ENCODE results near the gene MYL5. TPM values are rescaled to one million over a fixed set of nuclear protein-coding genes. Genes with fewer than 3 reads are reported as not detected.

Gene MYL5
- total and polyA plus RNA-seq, 10 of the 15 experiments (the other 5 are each of a cell fraction or from before 2014, with no cell fraction given): 1.2 to 13.8 (median 7.1) TPM

DNA sequence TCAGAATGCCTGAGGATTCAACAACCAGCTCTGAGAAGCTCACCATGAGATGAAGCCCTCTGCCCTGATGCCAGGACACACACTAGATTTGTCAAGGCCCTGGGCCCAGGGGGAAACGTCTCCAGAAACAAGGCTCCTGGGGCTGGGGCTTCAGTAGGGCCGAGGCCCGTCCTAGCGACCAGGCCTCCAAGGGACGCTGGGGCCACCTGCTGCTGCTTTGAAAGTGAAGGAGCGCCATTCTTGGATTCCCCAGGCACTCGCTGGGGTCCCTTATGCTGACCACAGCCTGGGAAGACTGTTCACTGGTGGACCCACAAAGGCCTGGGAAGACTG, 25.1 kb upstream of the MYL5 start:
- FAIRE-seq (no peak), ATAC-seq (no peak), DNase-seq (ENCODE audit: low read depth, low spot score) (no peak)
- intact Hi-C loops (cut with micrococcal nuclease; ENCODE audit: unreplicated experiment) (no loop called here), in situ Hi-C loops (cut with MboI) (no loop called here)
- Histone ChIP-seq H3K9me3 (replicated peaks; ENCODE audit: control insufficient read depth, insufficient read depth, low read length) (no peaks in the 10 kb centered on the region; the same call in 2 of the 3 replicates), H3K4me2 (ENCODE audit: control insufficient read depth, insufficient read depth) (no peak overlapping the region), H3K27ac (ENCODE audit: control insufficient read depth, insufficient read depth) (no peak overlapping the region), H3K36me3 (ENCODE audit: control insufficient read depth in 2 of 2, insufficient read depth in 2 of 2, low read length in 1 of 2) (no peaks in the 10 kb centered on the region), H3K4me3 (no peak overlapping the region), H3K4me1 (ENCODE audit: control insufficient read depth, insufficient read depth, low read length) (no peaks in the 10 kb centered on the region), H2AFZ (ENCODE audit: control insufficient read depth, low read depth, low read length) (no peak overlapping the region), H4K20me1 (ENCODE audit: control insufficient read depth, insufficient read depth) (no peaks in the 10 kb centered on the region), H3K27me3 (replicated peaks in 1 of 2; ENCODE audit: control insufficient read depth in 2 of 2, insufficient read depth in 2 of 2, low read length in 1 of 2) (no peaks in the 10 kb centered on the region), H3K79me2 (ENCODE audit: control insufficient read depth, insufficient read depth, low read length) (no peaks in the 10 kb centered on the region), H3K9ac (ENCODE audit: control insufficient read depth, insufficient read depth, low read length) (no peak overlapping the region)
- ChIA-PET RAD21 (ENCODE audit: unreplicated experiment) (no interaction called here), CTCF (no interaction called here), SMC1A (ENCODE audit: uncharacterized antibody, unreplicated experiment) (no interaction called here), POLR2A (no interaction called here)
- BruUV-seq (replicated peaks): no TSS peak
- TF ChIP-seq BACH1 (IDR thresholded peaks at IDR 0.05; ENCODE audit: borderline replicate concordance) (no peak), ZNF207 (IDR thresholded peaks at IDR 0.05; ENCODE audit: borderline replicate concordance) (no peak), SUPT20H (IDR thresholded peaks at IDR 0.05; ENCODE audit: borderline replicate concordance, control insufficient read depth, low read depth, low read length) (no peak), TCF3 (IDR thresholded peaks at IDR 0.05; ENCODE audit: borderline replicate concordance, insufficient read depth, low read depth, low read length) (no peak), CHD2 (IDR thresholded peaks at IDR 0.05; ENCODE audit: borderline replicate concordance, low read depth, low read length) (no peak), EED (IDR thresholded peaks at IDR 0.05; ENCODE audit: low read depth) (no peak), ZSCAN29 (IDR thresholded peaks at IDR 0.05) (no peak), POU2F2 (IDR thresholded peaks at IDR 0.05; ENCODE audit: borderline replicate concordance, low read depth, low read length) (no peak), BMI1 (IDR thresholded peaks at IDR 0.05; ENCODE audit: borderline replicate concordance) (no peak), TBL1XR1 (IDR thresholded peaks at IDR 0.05; ENCODE audit: low read depth, low read length) (no peak), ZZZ3 (IDR thresholded peaks at IDR 0.05; ENCODE audit: control insufficient read depth, insufficient read length, low read depth) (no peak), CEBPZ (IDR thresholded peaks at IDR 0.05; ENCODE audit: low read depth, low read length) (no peak), SP1 (IDR thresholded peaks at IDR 0.05; ENCODE audit: low read depth, low read length) (no peak), SMAD5 (IDR thresholded peaks at IDR 0.05; ENCODE audit: low read depth) (no peak), NKRF (conservative IDR thresholded peaks at IDR 0.05) (no peak), TCF7 (IDR thresholded peaks at IDR 0.05; ENCODE audit: borderline replicate concordance) (no peak)
- WGBS (ENCODE audit: insufficient coverage, insufficient replicate concordance, low lambda C conversion rate, missing lambda C conversion rate): 33% methylated on average over 7 of the region's 7 CpGs

Data from GM12878 (cell line).